NT2/D1 (cell line): ENCODE data around the gene POMGNT2.

Source experiments
- YY1 ChIP-seq: IDR thresholded peaks from 2 replicates; pipeline ENCODE4 v1.6.1; 2011; ENCODE audit not compliant: insufficient read length, insufficient read depth
- ZNF274 ChIP-seq: IDR thresholded peaks from 2 replicates; pipeline ENCODE4 v1.6.1; 2011; ENCODE audit warnings: mild to moderate bottlenecking, low read depth, low read length

DNA sequence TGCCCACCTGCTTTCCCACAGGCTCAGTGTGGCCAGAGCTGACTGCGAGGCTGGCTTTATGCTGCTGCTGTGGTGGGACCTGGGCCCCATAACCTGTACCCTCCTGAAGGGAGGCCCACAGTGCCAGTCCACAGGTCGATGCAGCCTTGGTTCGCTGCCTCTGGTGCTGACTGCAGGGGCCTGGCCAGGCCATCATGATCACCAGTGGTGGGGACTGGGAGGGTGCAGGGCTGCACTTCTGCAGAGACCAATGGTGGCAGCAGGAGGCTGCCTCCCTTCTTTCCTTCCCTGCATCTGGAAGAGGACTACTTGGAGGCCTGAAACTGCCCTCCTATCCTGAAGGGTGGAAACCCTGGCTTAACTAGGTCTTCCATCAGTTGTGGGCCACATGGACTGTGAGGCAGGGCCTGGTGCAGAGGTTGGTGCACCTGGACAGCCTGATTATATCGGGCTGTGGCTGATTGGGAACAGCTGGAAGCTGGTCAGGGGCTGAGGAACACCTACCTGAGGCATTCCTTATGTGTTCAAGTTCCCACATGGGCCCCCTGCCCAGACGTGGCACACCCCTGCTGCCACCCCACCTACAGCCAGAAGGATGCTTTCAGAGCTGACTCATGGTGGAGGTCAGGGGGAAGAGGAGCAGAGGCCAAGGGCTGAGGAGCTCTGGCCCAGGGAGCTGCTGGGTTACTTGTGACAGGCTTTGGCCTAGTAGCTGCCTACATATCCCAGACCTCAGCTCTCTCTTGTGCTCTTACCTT lies 29.8 kb downstream of the POMGNT2 start:
- no peak for TF ChIP-seq ZNF274
- TF ChIP-seq YY1: no peak
